MM.1S (cell line): Measurements from ENCODE around the gene MAPKAPK3.

ENCODE experiments used
- CTCF ChIP-seq: fragments of 300-600 bp; sonication (generic); IDR thresholded peaks from 2 replicates; pipeline ENCODE4 v1.5.1; 2016; ENCODE audit warnings: antibody characterized with exemption, low read length, mixed read lengths
- EZH2 ChIP-seq: fragments of 300-600 bp; sonication (generic); optimal IDR thresholded peaks from 2 replicates; pipeline ENCODE3; 2017; ENCODE audit warnings: low read depth, mild to moderate bottlenecking, antibody characterized with exemption, low read length, mixed read lengths
- EZH2phosphoT487 ChIP-seq: fragments of 300-600 bp; sonication (generic); IDR thresholded peaks from 2 replicates; pipeline ENCODE4 v1.6.1; 2018; ENCODE audit warnings: antibody characterized with exemption, low read length

GRCh38 chr3:50570508-50571279 is 46.3 kb upstream of the MAPKAPK3 start:
- TF ChIP-seq EZH2phosphoT487 (no peak), CTCF (no peak), EZH2 (no peak)
